ENCODE measurements around the gene MMGT1.

Gene MMGT1

GRCh38 chrX:135973548-135974278 lies at the start of gene MMGT1:
Gene MMGT1, minus strand, starts transcription at chrX:135973988. Its CDS starts 313 bp downstream, at chrX:135973675.
- peak; percentile 51 to 64 (median 62) for DNase-seq (ENCODE audit: low read depth in 3 of 3, low spot score in 1 of 3)

- no peak for DNase-seq (ENCODE audit: low read depth in 3 of 3, low spot score in 1 of 3)
Measured at GRCh38 chrX:136021903-136022302, 48.1 kb upstream of the MMGT1 start.

DNA sequence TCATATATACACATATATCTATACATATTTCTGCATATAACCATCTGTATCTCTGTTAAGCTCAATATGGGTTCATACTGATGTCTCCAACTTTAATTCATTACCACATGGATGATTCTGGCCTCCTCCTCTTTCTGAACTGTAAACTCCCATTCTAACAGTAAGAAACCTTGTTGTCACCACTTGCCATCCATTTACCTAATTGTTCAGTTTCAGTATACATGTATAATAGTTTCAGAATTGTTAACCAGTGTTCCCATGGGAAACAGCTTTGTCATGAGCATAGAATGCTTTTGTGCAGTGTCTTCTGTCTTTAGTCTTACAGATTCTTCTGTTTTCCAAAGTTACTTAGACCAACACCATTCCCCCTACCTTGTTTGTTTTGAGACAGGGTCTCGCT lies 47.4 kb upstream of the MMGT1 start:
- DNase-seq (ENCODE audit: low read depth in 3 of 3, low spot score in 1 of 3), result no peak

DNA sequence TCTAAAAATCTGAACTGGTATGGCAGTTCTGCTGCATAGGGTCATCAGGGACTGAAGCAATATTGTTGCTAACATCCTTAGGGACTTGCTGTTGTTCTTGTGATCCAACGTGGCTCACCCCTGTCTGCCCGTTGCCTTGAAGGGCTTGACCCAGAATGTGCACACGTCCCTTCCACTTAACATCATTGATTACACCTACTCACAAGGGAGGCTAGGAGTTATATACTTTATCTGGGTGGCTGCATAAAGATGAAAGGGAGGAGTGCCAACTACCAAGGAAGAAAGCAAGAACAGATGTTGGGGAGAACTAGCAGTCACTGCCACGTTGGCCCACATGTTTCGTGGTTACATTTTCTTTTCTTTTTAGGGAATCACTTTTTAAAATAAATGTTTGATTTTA lies 45.4 kb upstream of the MMGT1 start:
- DNase-seq (ENCODE audit: low read depth in 3 of 3, low spot score in 1 of 3), result no peak

GRCh38 chrX:136016881-136017280 lies 43.1 kb upstream of the MMGT1 start:
- no peak for DNase-seq (ENCODE audit: low read depth in 3 of 3, low spot score in 1 of 3)

DNA sequence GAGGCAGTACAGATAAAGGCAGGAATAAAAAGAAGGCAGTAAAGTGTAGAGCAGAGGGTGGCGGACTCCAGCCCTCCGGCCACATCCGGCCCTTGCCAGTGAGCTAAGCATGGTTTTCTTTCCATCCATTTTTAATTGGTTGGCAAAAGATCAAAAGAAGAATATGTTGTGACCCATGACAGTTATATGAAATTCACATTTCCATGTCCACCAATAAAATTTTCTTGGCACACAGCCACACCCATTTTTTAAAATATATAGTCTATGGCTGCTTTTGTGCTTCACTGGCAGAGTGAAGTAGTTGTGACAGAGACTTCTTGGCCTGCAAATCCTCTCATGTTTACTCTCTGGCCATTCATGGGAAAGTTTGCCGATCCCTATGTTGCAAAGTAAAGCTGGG lies 41.2 kb upstream of the MMGT1 start:
- no peak for DNase-seq (ENCODE audit: low read depth in 3 of 3, low spot score in 1 of 3)

DNA sequence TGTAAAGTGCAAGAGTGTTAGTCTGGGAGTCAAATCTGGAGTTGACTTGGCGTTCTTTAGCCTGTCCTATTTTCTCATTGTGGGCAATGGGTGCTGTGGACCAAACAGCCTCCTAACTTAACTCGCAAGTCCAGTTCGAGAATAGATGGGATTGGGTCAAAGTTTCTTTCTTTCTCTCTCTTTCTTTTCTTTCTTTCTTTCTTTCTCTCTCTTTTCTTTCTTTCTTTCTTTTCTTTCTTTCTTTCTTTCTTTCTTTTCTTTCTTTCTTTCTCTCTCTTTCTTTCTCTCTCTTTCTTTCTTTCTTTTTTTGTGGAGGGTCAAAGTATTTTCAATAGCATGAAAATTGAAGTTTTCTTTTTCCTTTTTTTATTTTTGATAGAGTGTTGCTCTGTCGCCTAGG lies 14.5 kb upstream of the MMGT1 start:
- DNase-seq (ENCODE audit: low read depth in 3 of 3, low spot score in 1 of 3), result no peak

DNA sequence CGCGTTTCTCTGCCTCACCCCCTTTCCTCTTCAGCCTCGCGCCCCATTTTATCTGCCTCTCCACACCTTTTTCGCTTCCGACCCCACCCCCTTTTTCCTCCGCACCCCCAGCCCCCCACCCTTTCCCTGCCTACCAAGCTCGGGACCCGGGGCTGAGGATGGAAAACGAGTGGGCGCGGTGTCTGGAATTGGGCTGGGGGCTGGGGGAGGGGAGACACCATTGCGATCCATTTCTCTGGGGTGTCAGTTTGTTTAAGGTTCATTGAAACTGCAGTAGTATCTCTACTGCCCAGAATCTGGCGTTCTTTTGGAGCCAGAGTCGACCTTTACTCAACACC lies 12.2 kb upstream of the MMGT1 start:
- DNase-seq (ENCODE audit: low read depth in 3 of 3, low spot score in 1 of 3), result no peak

GRCh38 chrX:135985157-135985972 lies 11.6 kb upstream of the MMGT1 start, which contains the start of gene SLC9A6:
Gene SLC9A6, plus strand, starts transcription at chrX:135985435. Its CDS starts 224 bp downstream, at chrX:135985659.
- DNase-seq (ENCODE audit: low read depth in 3 of 3, low spot score in 1 of 3), result peak; percentile 7 to 50 (median 23)

DNA sequence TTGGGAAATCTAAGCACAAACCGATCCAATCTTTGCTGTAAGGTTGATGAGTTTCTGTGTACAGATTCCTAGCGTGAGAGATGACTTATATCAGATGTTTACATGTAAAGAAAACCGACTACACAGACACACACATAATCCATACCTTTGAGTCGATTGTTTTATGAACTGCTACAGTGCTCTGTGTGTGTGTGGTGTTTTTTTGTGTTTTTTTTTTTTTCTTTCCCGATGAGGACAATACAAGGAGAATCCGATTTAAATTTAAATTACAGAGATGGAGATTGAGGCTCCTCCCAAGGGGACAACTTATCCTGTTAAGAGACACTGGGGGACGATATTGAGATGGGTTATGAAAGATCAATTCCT lies 11.0 kb upstream of the MMGT1 start:
- no peak for DNase-seq (ENCODE audit: low read depth in 3 of 3, low spot score in 1 of 3)

DNA sequence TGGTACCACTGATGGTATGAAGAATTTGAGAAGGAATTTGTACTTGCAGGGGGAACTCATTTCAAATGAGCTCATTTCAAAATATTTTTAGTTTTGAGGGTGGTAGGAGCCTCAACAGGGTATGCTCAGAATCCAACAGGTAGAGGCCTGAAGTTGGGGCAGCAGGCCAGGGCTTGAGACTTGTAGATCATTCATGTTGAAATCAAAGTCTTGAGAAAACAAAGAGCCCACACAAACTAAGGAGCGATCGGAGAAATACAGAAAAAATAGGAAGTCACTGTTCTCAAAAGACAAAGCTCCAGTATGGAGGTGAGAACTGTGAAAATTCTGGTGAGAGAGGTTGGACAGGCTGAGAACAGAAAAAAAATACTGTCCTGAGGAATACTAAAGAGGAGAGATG lies 10.5 kb upstream of the MMGT1 start:
- DNase-seq (ENCODE audit: low read depth in 3 of 3, low spot score in 1 of 3), result no peak

DNA sequence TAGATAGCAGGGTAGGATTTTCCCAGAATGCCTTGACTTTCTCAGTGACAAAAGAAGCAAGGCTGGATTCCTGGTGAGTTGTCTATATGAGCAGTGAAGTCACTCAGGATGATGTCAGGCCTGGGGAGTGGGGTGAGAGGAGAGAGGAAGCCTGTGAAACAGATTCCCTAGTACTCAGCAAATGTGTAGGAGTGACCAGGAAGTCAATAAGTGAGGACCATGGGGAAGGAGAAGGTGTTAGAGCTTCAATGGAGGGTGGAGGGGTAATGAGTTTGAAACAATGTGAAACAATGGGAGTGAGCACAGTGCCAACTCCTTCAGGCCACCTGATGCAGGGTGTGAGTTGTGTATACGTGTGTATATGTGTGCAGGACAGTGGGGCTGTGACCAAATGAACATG lies 9.1 kb upstream of the MMGT1 start:
- DNase-seq (ENCODE audit: low read depth in 3 of 3, low spot score in 1 of 3), result no peak

- DNase-seq (ENCODE audit: low read depth in 3 of 3, low spot score in 1 of 3), result no peak
Measured at GRCh38 chrX:135981668-135982067, 7.9 kb upstream of the MMGT1 start.

DNA sequence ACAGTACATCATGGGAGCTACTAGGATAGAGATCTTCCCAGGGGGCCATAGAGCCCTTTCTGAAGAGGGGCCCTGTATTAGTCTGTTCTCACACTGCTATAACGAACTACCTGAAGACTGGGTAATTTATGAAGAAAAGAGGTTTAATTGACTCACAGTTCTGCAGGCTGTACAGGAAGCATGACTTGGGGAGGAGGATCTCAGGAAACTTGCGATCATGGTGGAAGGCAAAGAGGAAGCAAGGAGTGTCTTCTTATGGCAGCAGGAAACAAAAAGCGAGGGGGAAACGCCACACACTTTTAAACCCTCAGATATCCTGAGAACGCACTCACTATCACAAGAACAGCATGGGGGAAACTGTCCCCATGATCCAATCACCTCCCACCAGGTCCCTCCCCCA lies 7.2 kb upstream of the MMGT1 start:
- DNase-seq (ENCODE audit: low read depth in 3 of 3, low spot score in 1 of 3), result no peak

DNA sequence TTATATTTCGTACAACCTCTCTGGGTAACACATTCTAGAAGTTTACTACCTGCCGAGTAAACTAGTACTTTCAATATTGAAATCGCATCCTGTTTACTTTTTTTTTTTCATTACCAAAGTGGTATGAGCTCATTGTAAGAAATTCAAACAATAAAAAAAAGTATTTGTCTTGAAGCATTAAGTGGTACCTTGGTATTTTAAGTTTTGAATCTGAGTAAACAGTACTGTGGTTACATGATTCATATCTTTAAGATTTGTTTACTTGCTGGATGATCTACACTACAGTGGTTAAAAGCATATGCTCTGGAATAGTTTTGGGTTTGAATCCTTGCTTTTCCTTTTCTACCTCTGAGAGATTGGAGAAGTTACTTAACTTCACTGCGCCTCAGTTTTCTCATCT lies 3.8 kb upstream of the MMGT1 start:
- no peak for DNase-seq (ENCODE audit: low read depth in 3 of 3, low spot score in 1 of 3)

GRCh38 chrX:135975421-135975820 lies 1.6 kb upstream of the MMGT1 start:
- DNase-seq (ENCODE audit: low read depth in 3 of 3, low spot score in 1 of 3), result no peak

GRCh38 chrX:135974279-135974856 lies 580 bp upstream of the MMGT1 start:
- peak; percentile 46 to 52 (median 49) for DNase-seq (ENCODE audit: low read depth in 3 of 3, low spot score in 1 of 3)

DNA sequence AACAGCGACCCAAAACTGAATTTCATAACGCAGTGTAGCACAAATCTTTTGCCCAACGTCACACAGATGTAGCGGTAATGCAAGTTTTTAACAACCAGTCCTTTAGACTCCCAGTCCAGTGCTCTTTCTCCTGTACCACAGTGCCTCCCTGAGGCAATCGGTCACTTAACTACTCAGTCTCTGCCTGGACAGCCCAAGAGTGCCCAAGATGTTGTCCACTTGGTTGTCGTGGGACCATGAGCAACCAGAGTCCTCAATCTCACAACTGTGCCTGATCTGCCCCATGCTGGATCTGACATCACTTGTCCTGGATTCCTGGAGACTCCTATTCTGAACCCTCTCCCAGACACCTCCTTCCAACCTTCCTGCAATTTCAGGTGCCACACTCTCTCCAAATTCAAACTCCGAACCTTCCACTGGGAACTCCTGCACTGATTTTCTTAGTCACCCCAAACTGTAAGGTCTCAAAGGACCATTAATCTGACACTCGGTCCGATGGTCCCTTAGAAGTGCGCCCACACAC lies 702 bp downstream of the MMGT1 start:
- DNase-seq (ENCODE audit: low read depth in 3 of 3, low spot score in 1 of 3), result no peak

DNA sequence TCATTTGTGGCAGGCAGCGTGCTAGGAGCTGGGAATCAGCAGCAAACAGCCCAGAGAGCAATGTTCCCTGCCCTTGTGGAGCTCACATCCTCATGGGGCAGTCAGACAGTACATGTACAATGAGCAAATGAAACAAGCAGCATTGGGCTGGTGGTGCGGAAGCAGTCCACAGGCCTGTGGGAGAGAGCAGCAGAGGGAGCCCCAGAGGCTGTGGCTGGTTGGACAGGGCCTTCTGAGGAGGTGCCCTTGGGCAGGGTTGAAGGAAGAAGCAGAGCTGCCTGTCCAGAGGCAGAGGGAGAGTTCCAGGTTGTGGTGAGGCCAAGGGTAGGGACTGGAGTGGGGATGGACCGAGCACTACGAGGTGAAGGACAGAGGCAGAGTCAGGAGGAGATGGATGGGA lies 22.5 kb downstream of the MMGT1 start:
- DNase-seq (ENCODE audit: low read depth in 3 of 3, low spot score in 1 of 3), result no peak

GRCh38 chrX:135944486-135944885 lies 29.3 kb downstream of the MMGT1 start:
- DNase-seq (ENCODE audit: low read depth in 3 of 3, low spot score in 1 of 3), result no peak

- DNase-seq (ENCODE audit: low read depth in 3 of 3, low spot score in 1 of 3), result peak in 1 of 3 donors; percentile 2
Measured at GRCh38 chrX:135931644-135932487, 41.9 kb downstream of the MMGT1 start.
